ENCODE data around the gene EXOC4. TPM values are rescaled to one million over a fixed set of nuclear protein-coding genes. Genes with fewer than 3 reads are reported as not detected.
A peak's percentile ranks its signal among the peaks of the same experiment; 100 is the strongest.

EXOC4 gene
- total and polyA plus RNA-seq, 2 donors (not counting 1 experiment from before 2014, with no cell fraction given) = 79.6 to 158 TPM

DNA sequence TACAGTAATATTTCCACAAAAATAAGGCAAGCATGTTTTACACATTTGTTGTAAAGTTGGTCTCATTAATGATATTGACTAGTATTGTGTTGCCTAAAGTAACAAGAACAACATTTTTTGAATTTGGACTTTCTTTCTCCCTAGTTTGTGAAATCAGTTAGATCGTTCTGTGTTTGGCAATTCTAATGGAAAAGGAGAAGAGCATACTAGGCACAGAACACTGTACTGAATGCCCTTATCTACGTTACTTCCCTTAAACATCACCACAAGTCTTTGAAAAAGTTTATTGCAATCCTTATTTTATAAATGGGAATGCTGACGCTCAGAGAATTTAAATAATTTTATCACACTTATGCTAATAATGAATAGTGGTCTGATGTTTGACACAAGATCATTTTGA, 372.2 kb downstream of the EXOC4 start:
- H3K4me3 ChIP-seq (replicated peaks in 1 of 4; ENCODE audit: control extremely low read depth in 1 of 4, insufficient read depth in 1 of 4, low read depth in 3 of 4, low read length in 4 of 4) = no peak overlapping the region
- DNase-seq (ENCODE audit: low read depth in 2 of 2) = no peak
- no peaks in the 10 kb centered on the region for H3K79me2 ChIP-seq (ENCODE audit: control insufficient read depth, insufficient read depth, low read length)
- no peak overlapping the region for H3K27ac ChIP-seq (ENCODE audit: insufficient read depth, low read length)
- no peaks in the 10 kb centered on the region for H4K20me1 ChIP-seq (ENCODE audit: control insufficient read depth, extremely low read depth, insufficient read depth, low read length)
- H3K36me3 ChIP-seq (ENCODE audit: control insufficient read depth, insufficient read depth, low read length) = no peaks in the 10 kb centered on the region
- TF ChIP-seq EZH2 (IDR thresholded peaks at IDR 0.05; ENCODE audit: low read length, missing control alignments) = no peak
- TF ChIP-seq, protein P1, sequence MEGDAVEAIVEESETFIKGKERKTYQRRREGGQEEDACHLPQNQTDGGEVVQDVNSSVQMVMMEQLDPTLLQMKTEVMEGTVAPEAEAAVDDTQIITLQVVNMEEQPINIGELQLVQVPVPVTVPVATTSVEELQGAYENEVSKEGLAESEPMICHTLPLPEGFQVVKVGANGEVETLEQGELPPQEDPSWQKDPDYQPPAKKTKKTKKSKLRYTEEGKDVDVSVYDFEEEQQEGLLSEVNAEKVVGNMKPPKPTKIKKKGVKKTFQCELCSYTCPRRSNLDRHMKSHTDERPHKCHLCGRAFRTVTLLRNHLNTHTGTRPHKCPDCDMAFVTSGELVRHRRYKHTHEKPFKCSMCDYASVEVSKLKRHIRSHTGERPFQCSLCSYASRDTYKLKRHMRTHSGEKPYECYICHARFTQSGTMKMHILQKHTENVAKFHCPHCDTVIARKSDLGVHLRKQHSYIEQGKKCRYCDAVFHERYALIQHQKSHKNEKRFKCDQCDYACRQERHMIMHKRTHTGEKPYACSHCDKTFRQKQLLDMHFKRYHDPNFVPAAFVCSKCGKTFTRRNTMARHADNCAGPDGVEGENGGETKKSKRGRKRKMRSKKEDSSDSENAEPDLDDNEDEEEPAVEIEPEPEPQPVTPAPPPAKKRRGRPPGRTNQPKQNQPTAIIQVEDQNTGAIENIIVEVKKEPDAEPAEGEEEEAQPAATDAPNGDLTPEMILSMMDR (conservative IDR thresholded peaks at IDR 0.05 in 1 of 2, IDR thresholded peaks at IDR 0.05 in 1 of 2; ENCODE audit: low read depth in 1 of 2, low read length in 2 of 2) = no peak
- H3K27me3 ChIP-seq (ENCODE audit: control insufficient read depth, insufficient read depth, low read length) = no peaks in the 10 kb centered on the region
- no peaks in the 10 kb centered on the region for H3K9me3 ChIP-seq (ENCODE audit: control insufficient read depth, insufficient read depth, low read depth, low read length)
- no peak overlapping the region for H2AFZ ChIP-seq (ENCODE audit: low read length)
- H3K4me2 ChIP-seq (ENCODE audit: extremely low read depth, insufficient read depth, low read length) = no peak overlapping the region
- no peak overlapping the region for H3K9ac ChIP-seq (ENCODE audit: insufficient read depth, low read length)
- H3K4me1 ChIP-seq (ENCODE audit: control insufficient read depth, extremely low read depth, insufficient read depth, low read length) = no peaks in the 10 kb centered on the region

DNA sequence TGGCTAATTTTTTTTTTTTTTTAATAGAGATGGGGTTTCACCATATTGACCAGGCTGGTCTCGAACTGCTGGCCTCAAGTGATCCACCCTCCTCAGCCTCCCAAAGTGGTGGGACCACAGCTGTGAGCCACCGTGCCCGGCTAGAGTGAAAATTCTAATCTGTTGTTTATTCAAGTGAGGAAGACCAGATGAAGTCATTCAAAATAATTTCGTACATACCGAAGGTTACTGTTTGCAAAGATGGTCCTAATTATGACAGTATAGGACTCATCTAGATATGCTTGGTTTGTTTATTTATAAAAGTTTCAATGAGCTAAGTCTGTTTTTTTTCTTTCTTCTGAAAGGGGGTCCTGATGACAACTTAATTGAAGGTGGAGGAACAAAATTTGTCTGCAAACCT, 376.8 kb downstream of the EXOC4 start:
- H3K9me3 ChIP-seq (ENCODE audit: control insufficient read depth, insufficient read depth, low read depth, low read length) = no peaks in the 10 kb centered on the region
- no peak overlapping the region for H3K4me3 ChIP-seq (replicated peaks in 1 of 4; ENCODE audit: control extremely low read depth in 1 of 4, insufficient read depth in 1 of 4, low read depth in 3 of 4, low read length in 4 of 4)
- H3K4me2 ChIP-seq (ENCODE audit: extremely low read depth, insufficient read depth, low read length) = no peak overlapping the region
- no peaks in the 10 kb centered on the region for H3K79me2 ChIP-seq (ENCODE audit: control insufficient read depth, insufficient read depth, low read length)
- peak in 1 of 2 donors; percentile 6 for DNase-seq (ENCODE audit: low read depth in 2 of 2)
- TF ChIP-seq, protein P1 (conservative IDR thresholded peaks at IDR 0.05 in 1 of 2, IDR thresholded peaks at IDR 0.05 in 1 of 2; ENCODE audit: low read depth in 1 of 2, low read length in 2 of 2) = no peak
- TF ChIP-seq EZH2 (IDR thresholded peaks at IDR 0.05; ENCODE audit: low read length, missing control alignments) = no peak
- H3K27ac ChIP-seq (ENCODE audit: insufficient read depth, low read length) = no peak overlapping the region
- H3K27me3 ChIP-seq (ENCODE audit: control insufficient read depth, insufficient read depth, low read length) = no peaks in the 10 kb centered on the region
- no peaks in the 10 kb centered on the region for H4K20me1 ChIP-seq (ENCODE audit: control insufficient read depth, extremely low read depth, insufficient read depth, low read length)
- no peaks in the 10 kb centered on the region for H3K4me1 ChIP-seq (ENCODE audit: control insufficient read depth, extremely low read depth, insufficient read depth, low read length)
- no peak overlapping the region for H2AFZ ChIP-seq (ENCODE audit: low read length)
- H3K9ac ChIP-seq (ENCODE audit: insufficient read depth, low read length) = no peak overlapping the region
- H3K36me3 ChIP-seq (ENCODE audit: control insufficient read depth, insufficient read depth, low read length) = no peaks in the 10 kb centered on the region

DNA sequence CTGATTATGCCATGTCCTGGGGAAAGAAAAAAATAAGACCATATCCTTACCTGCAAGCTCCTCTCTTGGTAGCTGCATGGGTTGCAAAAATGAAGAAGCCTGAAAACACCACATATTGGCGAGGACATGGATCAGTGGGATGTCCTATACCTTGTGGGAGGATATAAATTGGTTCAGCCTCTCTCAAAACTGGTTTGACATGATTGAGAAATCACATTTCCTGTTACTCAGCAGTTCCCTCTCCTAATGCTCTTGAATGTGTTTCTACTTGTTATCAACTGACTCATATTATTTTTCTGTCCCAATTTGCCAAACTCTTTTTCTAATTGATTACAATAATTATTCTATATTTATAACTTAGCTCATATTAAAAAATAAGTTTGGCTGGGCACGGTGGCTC, 380.2 kb downstream of the EXOC4 start:
- Histone ChIP-seq H3K79me2 (ENCODE audit: control insufficient read depth, insufficient read depth, low read length) (no peaks in the 10 kb centered on the region), H3K9ac (ENCODE audit: insufficient read depth, low read length) (no peak overlapping the region), H3K27ac (ENCODE audit: insufficient read depth, low read length) (no peak overlapping the region), H3K4me3 (replicated peaks in 1 of 4; ENCODE audit: control extremely low read depth in 1 of 4, insufficient read depth in 1 of 4, low read depth in 3 of 4, low read length in 4 of 4) (no peak overlapping the region), H3K4me1 (ENCODE audit: control insufficient read depth, extremely low read depth, insufficient read depth, low read length) (no peaks in the 10 kb centered on the region), H2AFZ (ENCODE audit: low read length) (no peak overlapping the region), H3K36me3 (ENCODE audit: control insufficient read depth, insufficient read depth, low read length) (no peaks in the 10 kb centered on the region), H3K27me3 (ENCODE audit: control insufficient read depth, insufficient read depth, low read length) (no peaks in the 10 kb centered on the region), H3K9me3 (ENCODE audit: control insufficient read depth, insufficient read depth, low read depth, low read length) (no peaks in the 10 kb centered on the region), H3K4me2 (ENCODE audit: extremely low read depth, insufficient read depth, low read length) (no peak overlapping the region), H4K20me1 (ENCODE audit: control insufficient read depth, extremely low read depth, insufficient read depth, low read length) (no peaks in the 10 kb centered on the region)
- TF ChIP-seq, protein P1 (conservative IDR thresholded peaks at IDR 0.05 in 1 of 2, IDR thresholded peaks at IDR 0.05 in 1 of 2; ENCODE audit: low read depth in 1 of 2, low read length in 2 of 2) = no peak
- no peak for TF ChIP-seq EZH2 (IDR thresholded peaks at IDR 0.05; ENCODE audit: low read length, missing control alignments)
- DNase-seq (ENCODE audit: low read depth in 2 of 2) = peak; percentile 32 to 55

Measured in fibroblast of lung (primary cell).